GM18508 (cell line): Measurements from ENCODE around the gene SLC13A1.
"Not testable (repeated sequence)": the region's sequence is repeated elsewhere in the genome, so short reads cannot be mapped to it uniquely, and the experiment has no call there.

Experiments
- ATAC-seq: cut with Tn5 transposase; IDR thresholded peaks from one replicate; pipeline ENCODE4 v1.9.1; 2021; ENCODE audit warnings: moderate number of reproducible peaks; ENCODE audit not compliant: insufficient read depth, unreplicated experiment

Gene SLC13A1

GRCh38 chr7:123133924-123134323 is 65.8 kb downstream of the SLC13A1 start:
- no peak for ATAC-seq

- no peak for ATAC-seq
Measured at GRCh38 chr7:123131961-123132360, 67.8 kb downstream of the SLC13A1 start.

GRCh38 chr7:123131556-123131955 is 68.2 kb downstream of the SLC13A1 start:
- ATAC-seq: no peak

GRCh38 chr7:123131140-123131539 is 68.6 kb downstream of the SLC13A1 start:
- no peak for ATAC-seq

GRCh38 chr7:123126691-123127090 is 73.1 kb downstream of the SLC13A1 start:
- no peak for ATAC-seq

- ATAC-seq: no peak
Measured at GRCh38 chr7:123126171-123126570, 73.6 kb downstream of the SLC13A1 start.

- no peak for ATAC-seq
Measured at GRCh38 chr7:123125231-123125630, 74.5 kb downstream of the SLC13A1 start.

GRCh38 chr7:123122916-123123315 is 76.9 kb downstream of the SLC13A1 start:
- ATAC-seq: no peak

- no peak for ATAC-seq
Measured at GRCh38 chr7:123120286-123120685, 79.5 kb downstream of the SLC13A1 start.

- no peak for ATAC-seq
Measured at GRCh38 chr7:123115331-123115730, 84.4 kb downstream of the SLC13A1 start.

GRCh38 chr7:123114288-123114687 is 85.5 kb downstream of the SLC13A1 start:
- ATAC-seq: no peak

- no peak for ATAC-seq
Measured at GRCh38 chr7:123112833-123113232, 86.9 kb downstream of the SLC13A1 start.

GRCh38 chr7:123099712-123100111 is 100.1 kb downstream of the SLC13A1 start:
- ATAC-seq: no peak

- no peak for ATAC-seq
Measured at GRCh38 chr7:123096976-123097375, 102.8 kb downstream of the SLC13A1 start.

GRCh38 chr7:123096434-123096833 is 103.3 kb downstream of the SLC13A1 start:
- ATAC-seq: no peak

GRCh38 chr7:123090456-123090855 is 109.3 kb downstream of the SLC13A1 start:
- no peak for ATAC-seq

GRCh38 chr7:123086910-123087309 is 112.9 kb downstream of the SLC13A1 start:
- ATAC-seq: not testable (repeated sequence)

- ATAC-seq: not testable (repeated sequence)
Measured at GRCh38 chr7:123084861-123085260, 114.9 kb downstream of the SLC13A1 start.

- no peak for ATAC-seq
Measured at GRCh38 chr7:123079021-123079420, 120.7 kb downstream of the SLC13A1 start.

- ATAC-seq: no peak
Measured at GRCh38 chr7:123075838-123076467, 123.8 kb downstream of the SLC13A1 start.

- peak; percentile 50 for ATAC-seq
Measured at GRCh38 chr7:123070702-123071286, 129.0 kb downstream of the SLC13A1 start.

- no peak for ATAC-seq
Measured at GRCh38 chr7:123067814-123068213, 132.0 kb downstream of the SLC13A1 start.
